Glutamatergic neuron (in vitro differentiated cells): ENCODE measurements around the gene MPPED2. TPM values are rescaled to one million over a fixed set of nuclear protein-coding genes. Genes with fewer than 3 reads are reported as not detected.

Source experiments
- DNase-seq: peaks from one replicate; pipeline ENCODE4 v3.0.0; 2022
- H3K27ac Mint-ChIP-seq: one replicate; pipeline ENCODE4 v1.8.0; 2020; ENCODE audit warnings: mild to moderate bottlenecking, mixed read lengths, inconsistent platforms; ENCODE audit not compliant: unreplicated experiment
- H3K27me3 Mint-ChIP-seq: one replicate; pipeline ENCODE4 v1.8.0; 2020; ENCODE audit warnings: mild to moderate bottlenecking, moderate library complexity, mixed read lengths, inconsistent platforms; ENCODE audit not compliant: unreplicated experiment
- H3K36me3 Mint-ChIP-seq: one replicate; pipeline ENCODE4 v1.8.0; 2020; ENCODE audit warnings: mild to moderate bottlenecking, mixed read lengths, inconsistent platforms; ENCODE audit not compliant: unreplicated experiment
- H3K4me1 Mint-ChIP-seq: one replicate; pipeline ENCODE4 v1.8.0; 2020; ENCODE audit warnings: mild to moderate bottlenecking, low read depth, mixed read lengths, inconsistent platforms; ENCODE audit not compliant: unreplicated experiment
- H3K4me3 Mint-ChIP-seq: one replicate; pipeline ENCODE4 v1.8.0; 2020; ENCODE audit warnings: mild to moderate bottlenecking, mixed read lengths, inconsistent platforms; ENCODE audit not compliant: unreplicated experiment
- H3K9me3 Mint-ChIP-seq: one replicate; pipeline ENCODE4 v1.8.0; 2020; ENCODE audit warnings: mild to moderate bottlenecking, moderate library complexity, mixed read lengths, inconsistent platforms; ENCODE audit not compliant: unreplicated experiment
- CTCF ChIP-seq: fragments of 200-600 bp; sonication (generic); IDR thresholded peaks from one replicate; pipeline ENCODE4 v1.5.0; 2021; ENCODE audit not compliant: partially characterized antibody, unreplicated experiment
- long read RNA-seq: library from polyadenylated mRNA; unstranded; transcript quantifications from one replicate; pipeline ENCODE4 v2.0.0, GENCODE V29; 2020; ENCODE audit not compliant: unreplicated experiment
- total RNA-seq: library from RNA; stranded (reverse); fragmentation: NEBNext Ultra II Directional; extraction: Animal tissue kit (Norgen Biotek cat#: 25700); gene quantifications from one replicate; pipeline ENCODE4 v1.2.1, GENCODE V29; 2021; ENCODE audit not compliant: unreplicated experiment

MPPED2 gene, protein sequence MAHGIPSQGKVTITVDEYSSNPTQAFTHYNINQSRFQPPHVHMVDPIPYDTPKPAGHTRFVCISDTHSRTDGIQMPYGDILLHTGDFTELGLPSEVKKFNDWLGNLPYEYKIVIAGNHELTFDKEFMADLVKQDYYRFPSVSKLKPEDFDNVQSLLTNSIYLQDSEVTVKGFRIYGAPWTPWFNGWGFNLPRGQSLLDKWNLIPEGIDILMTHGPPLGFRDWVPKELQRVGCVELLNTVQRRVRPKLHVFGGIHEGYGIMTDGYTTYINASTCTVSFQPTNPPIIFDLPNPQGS
- 11.0 TPM for total RNA-seq
- long read RNA-seq, partial matches to known transcripts = 0 of 3 reads
- long read RNA-seq, other reads (novel, unspliced or antisense) = 3 of 3 reads

DNA sequence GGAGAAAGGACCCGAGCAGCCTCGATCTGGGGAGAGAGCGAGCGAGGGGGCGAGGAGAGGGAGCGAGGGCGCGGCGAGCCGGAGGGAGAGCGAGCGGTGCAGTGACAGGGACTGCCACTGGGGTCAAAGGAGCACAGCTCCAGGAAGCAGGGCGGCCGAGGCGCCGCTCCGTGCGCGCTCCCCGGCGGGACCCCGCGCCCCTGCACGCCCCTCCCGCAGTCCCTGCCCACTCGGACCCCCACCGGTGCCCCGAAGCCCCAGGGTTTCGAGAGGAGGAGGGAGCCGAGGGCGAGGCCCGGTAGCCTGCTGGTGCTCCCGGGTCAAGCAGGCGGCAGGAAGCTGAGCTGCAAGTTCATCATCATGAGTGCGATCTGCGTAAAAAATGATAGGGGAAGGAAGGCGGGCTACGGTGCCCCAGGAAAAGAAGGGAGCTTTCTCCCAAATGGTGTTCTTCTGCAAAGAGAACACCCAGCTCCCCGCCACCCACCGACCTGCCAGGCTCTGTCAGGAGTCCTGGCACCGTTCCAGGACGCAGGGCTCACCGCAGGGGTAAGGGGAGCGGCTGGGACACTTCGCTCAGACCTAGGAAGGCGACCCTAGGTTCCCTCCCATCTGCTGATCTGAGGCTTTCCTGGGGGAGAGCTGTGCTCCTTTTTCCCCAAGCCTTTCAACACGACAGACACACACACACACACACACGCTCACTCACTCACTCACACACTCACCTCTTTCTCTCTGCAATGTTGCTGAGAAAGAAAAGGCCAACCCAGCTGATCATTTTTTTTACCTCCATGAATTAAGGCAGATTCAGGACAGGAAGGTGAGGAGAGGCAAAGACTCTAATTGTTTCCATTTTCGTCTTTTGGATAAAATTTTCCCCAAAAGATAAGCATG is at the start of gene MPPED2:
TSS of gene MPPED2 (minus strand) at position 103 of the 894 bp plus-strand sequence. CDS start 5,980 bp downstream, outside the sequence.
- peaks cover 13% of the 10 kb centered on the region for H3K27me3 Mint-ChIP-seq
- no peaks in the 10 kb centered on the region for H3K36me3 Mint-ChIP-seq
- H3K4me3 Mint-ChIP-seq = peak within 1 kb of the TSS; percentile 92
- TF ChIP-seq CTCF = peak; percentile 79
- peak within 1 kb of the TSS; percentile 75 for H3K27ac Mint-ChIP-seq
- H3K4me1 Mint-ChIP-seq = peaks cover 10% of the 10 kb centered on the region
- peaks cover 4% of the 10 kb centered on the region for H3K9me3 Mint-ChIP-seq
- peak; percentile 87 for DNase-seq

DNA sequence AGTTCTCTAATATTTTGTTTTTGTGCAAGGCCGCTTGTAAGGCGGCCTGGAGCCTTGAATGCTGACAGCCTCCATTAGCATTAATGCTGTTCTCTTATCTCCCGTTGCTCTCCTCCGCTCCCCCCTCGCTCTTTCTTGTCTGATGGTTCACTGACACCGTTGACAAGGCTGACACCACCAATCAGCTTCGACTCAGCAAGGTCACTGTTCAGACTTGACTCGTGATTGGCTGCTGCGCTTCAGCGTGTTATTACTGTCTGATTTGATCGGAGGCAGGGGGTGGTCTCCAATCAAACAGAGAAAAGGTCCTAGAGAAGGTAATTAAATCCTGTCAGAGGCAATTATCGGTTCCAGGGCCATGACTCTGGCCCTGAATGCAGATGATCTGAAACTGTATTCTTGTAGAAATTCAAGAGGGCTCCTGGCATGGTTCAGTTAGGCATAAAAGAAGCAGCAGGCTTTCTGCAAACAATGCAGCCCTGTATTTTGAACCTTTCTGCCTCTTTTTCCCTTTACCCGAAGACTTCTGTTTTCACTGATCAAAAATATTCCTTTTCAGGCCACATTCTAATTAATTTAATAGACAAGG is 49.3 kb upstream of the MPPED2 start:
- H3K9me3 Mint-ChIP-seq = no peaks in the 10 kb centered on the region

GRCh38 chr11:30631148-30631547 is 45.0 kb upstream of the MPPED2 start:
- Mint-ChIP-seq H3K4me3 (no peak overlapping the region), H3K9me3 (no peaks in the 10 kb centered on the region), H3K36me3 (no peaks in the 10 kb centered on the region)

More for the DNA sequence above, 49.3 kb upstream of the MPPED2 start:
- H3K36me3 Mint-ChIP-seq = no peaks in the 10 kb centered on the region
- H3K27me3 Mint-ChIP-seq = no peaks in the 10 kb centered on the region
- H3K4me3 Mint-ChIP-seq = peak overlapping the region; percentile 49
- peak; percentile 67 for DNase-seq
- no peak overlapping the region for H3K27ac Mint-ChIP-seq
- peaks cover 8% of the 10 kb centered on the region for H3K4me1 Mint-ChIP-seq
- TF ChIP-seq CTCF = no peak

GRCh38 chr11:30619767-30620166 is 33.6 kb upstream of the MPPED2 start:
- no peak overlapping the region for H3K4me3 Mint-ChIP-seq
- H3K27me3 Mint-ChIP-seq = no peaks in the 10 kb centered on the region
- no peaks in the 10 kb centered on the region for H3K36me3 Mint-ChIP-seq
- no peak for TF ChIP-seq CTCF
- no peaks in the 10 kb centered on the region for H3K9me3 Mint-ChIP-seq
- H3K27ac Mint-ChIP-seq = no peak overlapping the region
- no peak for DNase-seq
- H3K4me1 Mint-ChIP-seq = no peaks in the 10 kb centered on the region

More at GRCh38 chr11:30631148-30631547, 45.0 kb upstream of the MPPED2 start:
- no peak for DNase-seq
- no peak for TF ChIP-seq CTCF
- Mint-ChIP-seq H3K27ac (no peak overlapping the region), H3K4me1 (peaks cover 8% of the 10 kb centered on the region), H3K27me3 (no peaks in the 10 kb centered on the region)
